B cell (primary cell): Measurements from ENCODE around the gene BRAF. TPM values are rescaled to one million over a fixed set of nuclear protein-coding genes. Genes with fewer than 3 reads are reported as not detected.

Experiments used
- ATAC-seq: fragments of 200-7000 bp; cut with Tn5 transposase; one replicate; pipeline ENCODE4 v1.10.0; 2021; ENCODE audit warnings: low read depth, mild to moderate bottlenecking, moderate number of reproducible peaks, moderate library complexity
- CTCF ChIA-PET: fragments of 350-600 bp; sonication (Branson Sonifier 250); formaldehyde crosslinking; loops from one replicate; lab custom pipeline; 2021; ENCODE audit warnings: antibody characterized with exemption, inconsistent platforms; lab: Charles Lee
- POLR2A ChIA-PET: fragments of 350-600 bp; sonication (Branson Sonifier 250); formaldehyde crosslinking; loops from one replicate; lab custom pipeline; 2021; ENCODE audit warnings: antibody characterized with exemption; lab: Charles Lee
- DNase-seq: peaks from one replicate; pipeline ENCODE4 v3.0.0; 2013
- H2AFZ ChIP-seq: 2 replicates; pipeline ENCODE4 v1.6.1; 2012; ENCODE audit warnings: mild to moderate bottlenecking, low read depth, low read length; ENCODE audit not compliant: insufficient read depth, poor library complexity, severe bottlenecking
- H3K27ac ChIP-seq, 2 donors: 1 replicate in 1 of 2; 2 replicates in 1 of 2; pipeline ENCODE4 v1.5.1; 2012 to 2013; ENCODE audit warnings: low read length in 2 of 2, mild to moderate bottlenecking in 2 of 2, moderate library complexity in 1 of 2
- H3K27me3 ChIP-seq, 4 experiments: fragments of 200-600 bp in 1 of 4; sonication (generic) in 1 of 4; replicated peaks in 1 of 4; 1 replicate in 2 of 4; 2 replicates in 2 of 4; pipeline versions ENCODE4 v1.6.1 to v1.7.0; 2013 to 2016; ENCODE audit warnings: low read length in 3 of 4, mild to moderate bottlenecking in 2 of 4, mixed read lengths in 1 of 4, moderate library complexity in 1 of 4; ENCODE audit not compliant: insufficient read depth in 4 of 4, control insufficient read depth in 3 of 4; ENCODE audit errors: control extremely low read depth in 1 of 4
- H3K36me3 ChIP-seq, 2 experiments: replicated peaks in 1 of 2; 1 replicate in 1 of 2; 2 replicates in 1 of 2; pipeline versions ENCODE4 v1.6.1 to v1.7.1; 2013; ENCODE audit warnings: low read length in 1 of 2; ENCODE audit not compliant: insufficient read depth in 2 of 2, control insufficient read depth in 1 of 2; ENCODE audit errors: control extremely low read depth in 1 of 2, extremely low read depth in 1 of 2
- H3K4me1 ChIP-seq, 2 donors: fragments of 200-600 bp in 1 of 2; sonication (generic) in 1 of 2; 1 replicate in 1 of 2; 2 replicates in 1 of 2; pipeline versions ENCODE4 v1.5.1 to v1.6.1; 2013 to 2017; ENCODE audit warnings: low read length in 2 of 2; ENCODE audit not compliant: control insufficient read depth in 2 of 2, insufficient read depth in 2 of 2
- H3K4me2 ChIP-seq: replicated peaks from 2 replicates; pipeline ENCODE3; 2012; ENCODE audit warnings: mild to moderate bottlenecking, low read depth, low read length; ENCODE audit not compliant: poor library complexity, severe bottlenecking
- H3K4me3 ChIP-seq, 5 experiments: fragments of 200-600 bp in 1 of 5; sonication (generic) in 1 of 5; 1 replicate in 3 of 5; 2 replicates in 2 of 5; pipeline versions ENCODE4 v1.5.1 to v1.7.0; 2011 to 2016; ENCODE audit warnings: low read length in 4 of 5, mild to moderate bottlenecking in 4 of 5, low read depth in 2 of 5, control low read depth in 1 of 5, moderate library complexity in 1 of 5; ENCODE audit not compliant: insufficient read depth in 1 of 5; ENCODE audit errors: control extremely low read depth in 1 of 5, extremely low read depth in 1 of 5
- H3K79me2 ChIP-seq: fragments of 200-600 bp; sonication (generic); one replicate; pipeline ENCODE4 v1.6.0; 2016; ENCODE audit warnings: low read length; ENCODE audit not compliant: control insufficient read depth, insufficient read depth
- H3K9ac ChIP-seq: fragments of 200-600 bp; sonication (generic); 2 replicates; pipeline ENCODE4 v1.6.1; 2017; ENCODE audit warnings: mild to moderate bottlenecking, low read length, moderate library complexity
- H3K9me3 ChIP-seq, 3 donors: one replicate each; pipeline versions ENCODE4 v1.6.1 to v1.7.1; 2013; ENCODE audit warnings: low read length in 2 of 3; ENCODE audit not compliant: control insufficient read depth in 2 of 3, insufficient read depth in 1 of 3; ENCODE audit errors: control extremely low read depth in 1 of 3
- H4K20me1 ChIP-seq: 2 replicates; pipeline ENCODE4 v1.6.0; 2012; ENCODE audit warnings: mild to moderate bottlenecking, low read length; ENCODE audit not compliant: insufficient read depth, control insufficient read depth, poor library complexity, severe bottlenecking
- H3K27ac Mint-ChIP-seq: one replicate; pipeline ENCODE4 v1.8.0; 2021; ENCODE audit warnings: mixed read lengths
- H3K27me3 Mint-ChIP-seq: one replicate; pipeline ENCODE4 v1.8.0; 2021; ENCODE audit warnings: mixed read lengths
- H3K4me1 Mint-ChIP-seq: one replicate; pipeline ENCODE4 v1.8.0; 2021; ENCODE audit warnings: mixed read lengths
- H3K4me3 Mint-ChIP-seq: one replicate; pipeline ENCODE4 v1.8.0; 2021; ENCODE audit warnings: mixed read lengths
- H3K9me3 Mint-ChIP-seq: one replicate; pipeline ENCODE4 v1.8.0; 2022; ENCODE audit warnings: mixed read lengths; ENCODE audit not compliant: insufficient read depth
- CTCF ChIP-seq: fragments of 200-600 bp; IDR thresholded peaks from one replicate; pipeline ENCODE4 v1.8.0; 2022; ENCODE audit warnings: antibody characterized with exemption, mild to moderate bottlenecking
- EZH2 ChIP-seq: IDR thresholded peaks from 2 replicates; pipeline ENCODE4 v1.6.1; 2012; ENCODE audit warnings: borderline replicate concordance, low read depth, mild to moderate bottlenecking, moderate library complexity, low read length; ENCODE audit not compliant: insufficient read depth, poor library complexity, severe bottlenecking
- WGBS: methylation state at CpG from one replicate; pipeline ENCODE4 v1.1.5; 2013; ENCODE audit warnings: missing lambda C conversion rate; ENCODE audit not compliant: insufficient coverage; 5-methylcytosine and 5-hydroxymethylcytosine counted together
- intact Hi-C: fragments of 100-400 bp; cut with micrococcal nuclease; formaldehyde crosslinking; loops from one replicate; pipeline ENCODE4 v1.10.0; 2022
- polyA plus RNA-seq: library from polyadenylated mRNA; depleted of rRNA; stranded (reverse); fragments of >200 nt; gene quantifications from 2 replicates; pipeline ENCODE4 v1.2.3, GENCODE V29; 2012
- total RNA-seq, 2 donors: library from RNA; stranded (reverse); fragments of 120-200 nt in 1 of 2; gene quantifications; 1 replicate in 1 of 2; 2 replicates in 1 of 2; pipeline versions ENCODE4 v1.2.3 to v1.2.4, GENCODE V29; 2013 to 2022

Gene BRAF
- total and polyA plus RNA-seq, 2 donors (not counting 1 experiment from before 2014, with no cell fraction given), result 13.5 to 90.9 TPM

GRCh38 chr7:140752533-140752932, 172.2 kb downstream of the BRAF start:
- no peaks in the 10 kb centered on the region for H3K9me3 ChIP-seq
- H3K4me2 ChIP-seq, result no peak overlapping the region
- POLR2A ChIA-PET, result no interaction called here
- no peak for ATAC-seq
- Mint-ChIP-seq H3K4me3 (no peak overlapping the region), H3K27ac (no peak overlapping the region), H3K4me1 (no peaks in the 10 kb centered on the region), H3K27me3 (no peaks in the 10 kb centered on the region), H3K9me3 (no peaks in the 10 kb centered on the region)
- H2AFZ ChIP-seq, result no peak overlapping the region
- peaks cover 11 to 12% of the 10 kb centered on the region in 2 experiments for H3K36me3 ChIP-seq
- H3K4me3 ChIP-seq, result no peak overlapping the region
- H3K27ac ChIP-seq, result no peak overlapping the region
- no peaks in the 10 kb centered on the region for H3K4me1 ChIP-seq
- CTCF ChIA-PET, result no interaction called here
- no peaks in the 10 kb centered on the region for H3K27me3 ChIP-seq
- H3K9ac ChIP-seq, result no peak overlapping the region
- no peaks in the 10 kb centered on the region for H4K20me1 ChIP-seq
- DNase-seq, result no peak
- H3K79me2 ChIP-seq, result no peaks in the 10 kb centered on the region
- WGBS, result no CpG with 5 or more reads among the region's 1 CpG
- TF ChIP-seq CTCF, result no peak
- TF ChIP-seq EZH2, result no peak
- intact Hi-C loops, result no loop called here

GRCh38 chr7:140746751-140747150, 178.0 kb downstream of the BRAF start:
- no peak for DNase-seq
- intact Hi-C loops, result no loop called here
- no peak for TF ChIP-seq CTCF
- Histone ChIP-seq H3K9ac (no peak overlapping the region), H3K36me3 (peaks cover 4 to 6% of the 10 kb centered on the region in 2 experiments), H4K20me1 (no peaks in the 10 kb centered on the region), H3K9me3 (no peaks in the 10 kb centered on the region), H3K4me3 (no peak overlapping the region), H2AFZ (no peak overlapping the region), H3K4me2 (no peak overlapping the region), H3K27ac (no peak overlapping the region), H3K27me3 (no peaks in the 10 kb centered on the region), H3K79me2 (no peaks in the 10 kb centered on the region), H3K4me1 (peaks cover 8 to 9% of the 10 kb centered on the region in 2 donors)
- Mint-ChIP-seq H3K27ac (no peak overlapping the region), H3K9me3 (no peaks in the 10 kb centered on the region), H3K4me1 (peaks cover 13% of the 10 kb centered on the region), H3K27me3 (no peaks in the 10 kb centered on the region), H3K4me3 (no peak overlapping the region)
- no CpG with 5 or more reads among the region's 2 CpGs for WGBS
- no peak for ATAC-seq
- CTCF ChIA-PET, result no interaction called here
- POLR2A ChIA-PET, result no interaction called here
